ENCODE results near the gene GRAMD2A. TPM values are rescaled to one million over a fixed set of nuclear protein-coding genes. Genes with fewer than 3 reads are reported as not detected.
A peak's percentile ranks its signal among the peaks of the same experiment; 100 is the strongest.

The GRAMD2A gene
- polyA plus RNA-seq, 3 donors: not detected

DNA sequence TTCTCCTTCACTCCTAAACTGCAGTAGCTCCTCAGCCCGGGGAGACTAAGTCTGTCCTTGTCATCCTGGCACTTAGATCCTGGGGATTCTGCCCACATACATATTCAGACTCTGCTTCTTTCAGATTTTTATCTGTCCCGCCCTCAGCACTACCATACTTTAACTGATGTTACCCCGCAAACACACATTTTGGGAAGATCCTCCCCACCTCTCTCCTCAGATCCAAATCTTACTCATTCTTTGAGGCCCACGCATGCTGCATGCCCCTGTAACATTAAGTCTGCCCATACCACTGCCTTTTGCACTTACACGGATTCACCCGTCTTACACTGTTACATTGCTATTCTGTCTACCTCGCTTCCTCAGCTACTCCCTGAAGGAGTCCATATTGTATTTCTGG, 43.3 kb downstream of the GRAMD2A start:
- H3K4me3 Mint-ChIP-seq: no peak overlapping the region
- Histone ChIP-seq H3K4me1 (ENCODE audit: control insufficient read depth in 1 of 2, insufficient read depth in 2 of 2, low read length in 2 of 2) (peaks cover 20 to 23% of the 10 kb centered on the region in 2 donors), H3K27me3 (ENCODE audit: control insufficient read depth in 2 of 2, insufficient read depth in 2 of 2, low read length in 2 of 2) (no peaks in the 10 kb centered on the region), H3K27ac (ENCODE audit: low read depth in 1 of 2, low read length in 2 of 2) (no peak overlapping the region), H4K20me1 (ENCODE audit: insufficient read depth, low read length) (no peaks in the 10 kb centered on the region), H3K79me2 (ENCODE audit: insufficient read depth, low read length) (no peaks in the 10 kb centered on the region), H3K9ac (ENCODE audit: insufficient read depth, low read length, poor library complexity, severe bottlenecking) (no peak overlapping the region), H3K36me3 (replicated peaks in 1 of 2; ENCODE audit: control insufficient read depth in 1 of 2, insufficient read depth in 2 of 2, low read length in 2 of 2) (no peaks in the 10 kb centered on the region), H3K9me3 (replicated peaks in 1 of 2; ENCODE audit: control insufficient read depth in 1 of 2, insufficient read depth in 1 of 2, low read length in 2 of 2) (no peaks in the 10 kb centered on the region), H3K4me3 (replicated peaks in 1 of 3; ENCODE audit: low read depth in 2 of 3, low read length in 3 of 3) (no peak overlapping the region), H3K4me2 (replicated peaks; ENCODE audit: extremely low read depth, low read length, poor library complexity, severe bottlenecking) (no peak overlapping the region), H2AFZ (ENCODE audit: insufficient read depth, low read depth, low read length, poor library complexity, severe bottlenecking) (no peak overlapping the region)
- 96% methylated on average over 5 of the region's 7 CpGs for WGBS (ENCODE audit: insufficient coverage)
- no peaks in the 10 kb centered on the region for H3K36me3 Mint-ChIP-seq
- peaks cover 23% of the 10 kb centered on the region for H3K4me1 Mint-ChIP-seq
- DNase-seq: no peak
- TF ChIP-seq, protein P1, sequence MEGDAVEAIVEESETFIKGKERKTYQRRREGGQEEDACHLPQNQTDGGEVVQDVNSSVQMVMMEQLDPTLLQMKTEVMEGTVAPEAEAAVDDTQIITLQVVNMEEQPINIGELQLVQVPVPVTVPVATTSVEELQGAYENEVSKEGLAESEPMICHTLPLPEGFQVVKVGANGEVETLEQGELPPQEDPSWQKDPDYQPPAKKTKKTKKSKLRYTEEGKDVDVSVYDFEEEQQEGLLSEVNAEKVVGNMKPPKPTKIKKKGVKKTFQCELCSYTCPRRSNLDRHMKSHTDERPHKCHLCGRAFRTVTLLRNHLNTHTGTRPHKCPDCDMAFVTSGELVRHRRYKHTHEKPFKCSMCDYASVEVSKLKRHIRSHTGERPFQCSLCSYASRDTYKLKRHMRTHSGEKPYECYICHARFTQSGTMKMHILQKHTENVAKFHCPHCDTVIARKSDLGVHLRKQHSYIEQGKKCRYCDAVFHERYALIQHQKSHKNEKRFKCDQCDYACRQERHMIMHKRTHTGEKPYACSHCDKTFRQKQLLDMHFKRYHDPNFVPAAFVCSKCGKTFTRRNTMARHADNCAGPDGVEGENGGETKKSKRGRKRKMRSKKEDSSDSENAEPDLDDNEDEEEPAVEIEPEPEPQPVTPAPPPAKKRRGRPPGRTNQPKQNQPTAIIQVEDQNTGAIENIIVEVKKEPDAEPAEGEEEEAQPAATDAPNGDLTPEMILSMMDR (IDR thresholded peaks at IDR 0.05): no peak
- H3K27me3 Mint-ChIP-seq (ENCODE audit: low read depth in 3 of 3): peaks cover 1 to 8% (median 3%) of the 10 kb centered on the region in 3 donors
- intact Hi-C loops (cut with micrococcal nuclease): loop anchor here (2.0 to 10.0 kb wide), 2 partner anchors 410 to 412 kb away; no protein-coding TSS in a partner anchor
- no peaks in the 10 kb centered on the region for H3K9me3 Mint-ChIP-seq
- H3K27ac Mint-ChIP-seq: peak overlapping the region in 1 of 7 donors; percentile 1

DNA sequence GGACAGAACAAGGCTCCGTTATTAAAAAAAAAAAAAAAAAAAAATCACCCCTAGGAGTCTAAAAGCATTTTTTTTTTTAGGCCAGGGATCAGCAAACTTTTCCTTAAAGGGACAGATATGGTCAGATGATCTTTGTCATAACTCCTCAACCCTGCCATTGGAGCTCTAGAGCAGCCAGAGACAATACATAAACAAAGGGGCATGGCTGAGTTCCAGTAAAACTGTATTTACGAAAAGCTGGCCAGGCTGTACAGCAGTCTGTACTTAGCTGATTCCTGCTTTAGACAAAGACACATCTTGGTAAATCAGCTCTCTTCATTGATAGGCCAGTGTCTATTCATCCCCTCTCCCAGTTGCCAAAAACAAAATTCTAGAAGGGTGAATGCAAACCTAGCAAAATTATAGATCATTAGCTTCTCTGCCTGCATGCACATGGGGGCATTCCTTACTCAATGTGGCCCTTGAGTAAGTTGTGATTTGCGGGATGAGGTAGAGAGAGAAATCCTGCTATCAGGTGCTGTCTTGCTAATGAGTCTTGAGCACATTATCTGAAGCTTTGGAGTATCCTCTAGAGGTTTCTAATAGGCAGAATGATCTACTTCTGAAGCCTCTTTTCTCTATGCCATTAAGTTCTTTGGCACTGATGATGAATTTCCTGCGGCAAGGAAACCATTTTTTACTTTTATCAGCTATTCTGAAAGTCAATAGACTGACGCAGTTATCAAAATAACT, 44.2 kb downstream of the GRAMD2A start:
- Histone ChIP-seq H2AFZ (ENCODE audit: insufficient read depth, low read depth, low read length, poor library complexity, severe bottlenecking) (no peak overlapping the region), H3K9me3 (replicated peaks in 1 of 2; ENCODE audit: control insufficient read depth in 1 of 2, insufficient read depth in 1 of 2, low read length in 2 of 2) (no peaks in the 10 kb centered on the region), H3K36me3 (replicated peaks in 1 of 2; ENCODE audit: control insufficient read depth in 1 of 2, insufficient read depth in 2 of 2, low read length in 2 of 2) (no peaks in the 10 kb centered on the region), H3K4me1 (ENCODE audit: control insufficient read depth in 1 of 2, insufficient read depth in 2 of 2, low read length in 2 of 2) (peaks cover 20 to 23% of the 10 kb centered on the region in 2 donors), H3K4me3 (replicated peaks in 1 of 3; ENCODE audit: low read depth in 2 of 3, low read length in 3 of 3) (no peak overlapping the region), H3K9ac (ENCODE audit: insufficient read depth, low read length, poor library complexity, severe bottlenecking) (no peak overlapping the region), H3K27ac (ENCODE audit: low read depth in 1 of 2, low read length in 2 of 2) (no peak overlapping the region), H3K4me2 (replicated peaks; ENCODE audit: extremely low read depth, low read length, poor library complexity, severe bottlenecking) (no peak overlapping the region), H3K27me3 (ENCODE audit: control insufficient read depth in 2 of 2, insufficient read depth in 2 of 2, low read length in 2 of 2) (no peaks in the 10 kb centered on the region), H3K79me2 (ENCODE audit: insufficient read depth, low read length) (no peaks in the 10 kb centered on the region), H4K20me1 (ENCODE audit: insufficient read depth, low read length) (no peaks in the 10 kb centered on the region)
- no peak overlapping the region for H3K4me3 Mint-ChIP-seq
- peaks cover 23% of the 10 kb centered on the region for H3K4me1 Mint-ChIP-seq
- no peaks in the 10 kb centered on the region for H3K36me3 Mint-ChIP-seq
- peaks cover 1 to 8% (median 3%) of the 10 kb centered on the region in 3 donors for H3K27me3 Mint-ChIP-seq (ENCODE audit: low read depth in 3 of 3)
- H3K9me3 Mint-ChIP-seq: no peaks in the 10 kb centered on the region
- DNase-seq: no peak
- 100% methylated on average over 2 of the region's 5 CpGs for WGBS (ENCODE audit: insufficient coverage)
- TF ChIP-seq, protein P1 (IDR thresholded peaks at IDR 0.05): no peak
- no peak overlapping the region for H3K27ac Mint-ChIP-seq
- intact Hi-C loops (cut with micrococcal nuclease): loop anchor here in 1 of 2 donors (10.0 kb wide), 1 partner anchor 409 kb away; no protein-coding TSS in a partner anchor
